GM18505 (cell line): ENCODE data around the gene STRADB.
"Not testable (repeated sequence)": the region's sequence is repeated elsewhere in the genome, so short reads cannot be mapped to it uniquely, and the experiment has no call there.

Source experiments
- ATAC-seq: cut with Tn5 transposase; IDR thresholded peaks from one replicate; pipeline ENCODE4 v1.9.1; 2021; ENCODE audit not compliant: unreplicated experiment
- POLR2A ChIP-seq: IDR thresholded peaks from 4 replicates; pipeline ENCODE4 v1.6.1; 2011; ENCODE audit warnings: borderline replicate concordance; ENCODE audit not compliant: insufficient read depth, insufficient read length; ENCODE audit errors: extremely low read depth

Gene STRADB

GRCh38 chr2:201466050-201466675 is 14.6 kb downstream of the STRADB start:
- TF ChIP-seq POLR2A = no peak
- no peak for ATAC-seq

- TF ChIP-seq POLR2A = no peak
- no peak for ATAC-seq
These were observed 16.1 kb downstream of the STRADB start for GRCh38 chr2:201467666-201468065.

GRCh38 chr2:201470821-201471731 is 19.5 kb downstream of the STRADB start:
- no peak for TF ChIP-seq POLR2A
- ATAC-seq = no peak

- no peak for TF ChIP-seq POLR2A
- ATAC-seq = no peak
These were observed 20.3 kb downstream of the STRADB start for GRCh38 chr2:201471732-201472393.

GRCh38 chr2:201472411-201472810 is 20.9 kb downstream of the STRADB start:
- no peak for ATAC-seq

GRCh38 chr2:201482543-201482942 is 31.0 kb downstream of the STRADB start:
- TF ChIP-seq POLR2A = no peak
- no peak for ATAC-seq

More at GRCh38 chr2:201472411-201472810, 20.9 kb downstream of the STRADB start:
- no peak for TF ChIP-seq POLR2A

GRCh38 chr2:201483342-201483741 is 31.8 kb downstream of the STRADB start:
- no peak for ATAC-seq
- TF ChIP-seq POLR2A = no peak

- not testable (repeated sequence) for ATAC-seq
These were observed 32.2 kb downstream of the STRADB start for GRCh38 chr2:201483758-201484157.

GRCh38 chr2:201484805-201485204 is 33.3 kb downstream of the STRADB start:
- TF ChIP-seq POLR2A = no peak
- no peak for ATAC-seq

GRCh38 chr2:201490291-201490690 is 38.8 kb downstream of the STRADB start:
- no peak for TF ChIP-seq POLR2A

GRCh38 chr2:201496785-201497184 is 45.2 kb downstream of the STRADB start:
- ATAC-seq = no peak
- no peak for TF ChIP-seq POLR2A

More at GRCh38 chr2:201490291-201490690, 38.8 kb downstream of the STRADB start:
- ATAC-seq = no peak

- no peak for ATAC-seq
- TF ChIP-seq POLR2A = no peak
These were observed 49.0 kb downstream of the STRADB start for GRCh38 chr2:201500534-201500933.

- ATAC-seq = no peak
- no peak for TF ChIP-seq POLR2A
These were observed 51.2 kb downstream of the STRADB start for GRCh38 chr2:201502713-201503112.
